ENCODE measurements around the gene PTPN18. TPM values are rescaled to one million over a fixed set of nuclear protein-coding genes. Genes with fewer than 3 reads are reported as not detected.

Gene PTPN18
- total RNA-seq, 1 experiment from 2014 or later, result 46.5 TPM

DNA sequence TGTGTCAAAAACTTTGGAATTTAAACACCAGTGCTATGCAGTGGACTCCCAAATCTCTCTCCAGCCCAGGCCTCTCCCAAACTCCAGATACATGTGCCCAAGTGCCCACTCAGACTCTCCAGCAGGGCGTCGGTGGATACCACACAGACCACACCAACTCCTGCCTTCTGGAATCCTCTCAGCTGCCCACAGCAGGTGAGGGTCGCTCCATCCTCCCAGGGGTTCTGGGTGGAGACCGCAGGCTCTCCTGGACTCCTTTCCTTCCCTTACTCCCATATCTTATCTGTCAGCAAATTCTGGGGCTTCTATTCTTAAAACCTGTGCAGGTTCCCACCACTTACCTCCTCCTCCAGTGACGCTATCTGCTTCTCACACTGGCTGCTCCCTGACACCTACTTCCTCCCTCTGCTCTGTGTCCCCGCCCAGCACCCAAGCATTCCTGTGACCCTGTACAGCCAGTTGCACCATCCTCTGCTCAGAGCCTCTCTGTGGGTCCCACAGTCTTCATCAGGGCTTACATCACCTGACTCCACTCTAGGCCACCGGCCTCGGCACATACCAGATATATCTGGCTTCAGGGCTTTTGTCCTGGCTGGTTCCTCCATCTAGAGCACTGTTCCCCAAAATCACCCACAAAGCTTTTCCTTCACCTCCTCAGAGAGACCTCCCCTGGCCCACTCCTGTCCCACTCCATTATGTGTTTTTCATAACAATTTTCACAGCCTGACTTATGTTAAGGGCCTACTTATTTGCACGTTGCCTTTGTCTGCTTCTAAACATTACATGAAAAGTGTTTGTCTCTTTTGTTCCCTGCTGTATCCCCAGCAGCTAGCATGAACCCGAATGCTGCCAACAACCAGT, 15.7 kb upstream of the PTPN18 start:
- ChIA-PET POLR2A (no interaction called here), CTCF (no interaction called here)
- intact Hi-C loops (cut with micrococcal nuclease; ENCODE audit: unreplicated experiment), result no loop called here
- Histone ChIP-seq H3K4me1 (peaks cover 3% of the 10 kb centered on the region), H3K4me3 (ENCODE audit: low read depth, low read length) (no peak overlapping the region), H3K36me3 (ENCODE audit: control insufficient read depth, insufficient read depth, low read length) (peaks cover 2% of the 10 kb centered on the region), H3K27me3 (replicated peaks; ENCODE audit: control insufficient read depth, insufficient read depth, low read length) (no peaks in the 10 kb centered on the region), H3K9me3 (no peaks in the 10 kb centered on the region)
- no peaks in the 10 kb centered on the region for H3K9me3 Mint-ChIP-seq (ENCODE audit: unreplicated experiment)
- TF ChIP-seq, protein P1, sequence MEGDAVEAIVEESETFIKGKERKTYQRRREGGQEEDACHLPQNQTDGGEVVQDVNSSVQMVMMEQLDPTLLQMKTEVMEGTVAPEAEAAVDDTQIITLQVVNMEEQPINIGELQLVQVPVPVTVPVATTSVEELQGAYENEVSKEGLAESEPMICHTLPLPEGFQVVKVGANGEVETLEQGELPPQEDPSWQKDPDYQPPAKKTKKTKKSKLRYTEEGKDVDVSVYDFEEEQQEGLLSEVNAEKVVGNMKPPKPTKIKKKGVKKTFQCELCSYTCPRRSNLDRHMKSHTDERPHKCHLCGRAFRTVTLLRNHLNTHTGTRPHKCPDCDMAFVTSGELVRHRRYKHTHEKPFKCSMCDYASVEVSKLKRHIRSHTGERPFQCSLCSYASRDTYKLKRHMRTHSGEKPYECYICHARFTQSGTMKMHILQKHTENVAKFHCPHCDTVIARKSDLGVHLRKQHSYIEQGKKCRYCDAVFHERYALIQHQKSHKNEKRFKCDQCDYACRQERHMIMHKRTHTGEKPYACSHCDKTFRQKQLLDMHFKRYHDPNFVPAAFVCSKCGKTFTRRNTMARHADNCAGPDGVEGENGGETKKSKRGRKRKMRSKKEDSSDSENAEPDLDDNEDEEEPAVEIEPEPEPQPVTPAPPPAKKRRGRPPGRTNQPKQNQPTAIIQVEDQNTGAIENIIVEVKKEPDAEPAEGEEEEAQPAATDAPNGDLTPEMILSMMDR (IDR thresholded peaks at IDR 0.05; ENCODE audit: insufficient read depth in 1 of 2, low read depth in 1 of 2, low read length in 1 of 2, severe bottlenecking in 1 of 2, unreplicated experiment in 1 of 2), result no peak
- peaks cover 13% of the 10 kb centered on the region for H3K4me1 Mint-ChIP-seq (ENCODE audit: low read depth, unreplicated experiment)
- peaks cover 62% of the 10 kb centered on the region for H3K36me3 Mint-ChIP-seq (ENCODE audit: insufficient read depth, unreplicated experiment)
- BruUV-seq (replicated peaks), result no TSS peak
- no peak overlapping the region for H3K4me3 Mint-ChIP-seq (ENCODE audit: unreplicated experiment)
- DNase-seq, result no peak
- H3K27ac Mint-ChIP-seq (ENCODE audit: unreplicated experiment), result no peak overlapping the region
- peaks cover 2% of the 10 kb centered on the region for H3K27me3 Mint-ChIP-seq (ENCODE audit: insufficient read depth, unreplicated experiment)

DNA sequence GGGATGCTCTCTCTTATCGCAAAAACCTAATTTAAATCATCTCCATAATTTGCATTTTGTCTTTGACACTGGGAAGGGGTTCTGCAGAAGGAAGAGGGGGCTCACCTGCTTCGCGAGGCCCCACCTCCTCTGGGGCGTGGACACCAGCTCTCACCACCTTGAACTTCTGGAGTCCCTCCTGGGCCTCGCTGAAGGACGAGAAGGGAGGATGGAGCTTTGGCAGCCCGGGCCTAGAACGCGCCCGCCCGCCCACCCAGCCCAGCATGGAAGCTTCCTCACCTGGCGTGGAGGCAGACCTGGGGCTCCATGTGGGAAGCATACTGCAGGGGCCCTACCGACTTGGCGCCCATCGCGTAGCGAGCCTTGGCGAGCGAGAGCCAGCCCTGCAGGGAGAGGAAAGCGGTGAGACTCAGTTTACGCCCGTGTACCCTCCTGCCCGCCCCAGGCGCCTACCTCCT, 14.3 kb upstream of the PTPN18 start:
- Mint-ChIP-seq H3K27ac (ENCODE audit: unreplicated experiment) (peak overlapping the region; percentile 93), H3K4me1 (ENCODE audit: low read depth, unreplicated experiment) (peaks cover 13% of the 10 kb centered on the region)
- H3K9me3 ChIP-seq, result no peaks in the 10 kb centered on the region

More for the DNA sequence above, 14.3 kb upstream of the PTPN18 start:
- TF ChIP-seq, protein P1 (IDR thresholded peaks at IDR 0.05; ENCODE audit: insufficient read depth in 1 of 2, low read depth in 1 of 2, low read length in 1 of 2, severe bottlenecking in 1 of 2, unreplicated experiment in 1 of 2), result no peak
- Histone ChIP-seq H3K27me3 (replicated peaks; ENCODE audit: control insufficient read depth, insufficient read depth, low read length) (no peaks in the 10 kb centered on the region), H3K36me3 (ENCODE audit: control insufficient read depth, insufficient read depth, low read length) (peaks cover 4% of the 10 kb centered on the region), H3K4me3 (ENCODE audit: low read depth, low read length) (peak overlapping the region; percentile 70), H3K4me1 (peaks cover 3% of the 10 kb centered on the region)
- Mint-ChIP-seq H3K4me3 (ENCODE audit: unreplicated experiment) (peak overlapping the region; percentile 84), H3K27me3 (ENCODE audit: insufficient read depth, unreplicated experiment) (peaks cover 2% of the 10 kb centered on the region), H3K9me3 (ENCODE audit: unreplicated experiment) (no peaks in the 10 kb centered on the region), H3K36me3 (ENCODE audit: insufficient read depth, unreplicated experiment) (peaks cover 76% of the 10 kb centered on the region)
- no TSS peak for BruUV-seq (replicated peaks)
- CTCF ChIA-PET, result interaction anchor here (0.6 to 2.4 kb wide), 10 partner anchors 8 to 171 kb away, joined by 3 to 18 read pairs (median 4); partner anchors contain the start of genes PTPN18 and SMPD4
- POLR2A ChIA-PET, result interaction anchor here (1.1 to 2.5 kb wide), 6 partner anchors 13 to 161 kb away, joined by 3 to 19 read pairs (median 9); partner anchors contain the start of genes PTPN18 and SMPD4
- DNase-seq, result peak; percentile 32 to 34
- intact Hi-C loops (cut with micrococcal nuclease; ENCODE audit: unreplicated experiment), result loop anchor here (1.0 kb wide), 3 partner anchors 14 to 50 kb away; no protein-coding TSS in a partner anchor

All from Caco-2 (cell line).